ENCODE measurements around the gene ATG14. TPM values are rescaled to one million over a fixed set of nuclear protein-coding genes. Genes with fewer than 3 reads are reported as not detected.
A peak's percentile ranks its signal among the peaks of the same experiment; 100 is the strongest.

Gene ATG14
- total RNA-seq, 2 donors from 2014 or later: 5.4 to 7.2 TPM

DNA sequence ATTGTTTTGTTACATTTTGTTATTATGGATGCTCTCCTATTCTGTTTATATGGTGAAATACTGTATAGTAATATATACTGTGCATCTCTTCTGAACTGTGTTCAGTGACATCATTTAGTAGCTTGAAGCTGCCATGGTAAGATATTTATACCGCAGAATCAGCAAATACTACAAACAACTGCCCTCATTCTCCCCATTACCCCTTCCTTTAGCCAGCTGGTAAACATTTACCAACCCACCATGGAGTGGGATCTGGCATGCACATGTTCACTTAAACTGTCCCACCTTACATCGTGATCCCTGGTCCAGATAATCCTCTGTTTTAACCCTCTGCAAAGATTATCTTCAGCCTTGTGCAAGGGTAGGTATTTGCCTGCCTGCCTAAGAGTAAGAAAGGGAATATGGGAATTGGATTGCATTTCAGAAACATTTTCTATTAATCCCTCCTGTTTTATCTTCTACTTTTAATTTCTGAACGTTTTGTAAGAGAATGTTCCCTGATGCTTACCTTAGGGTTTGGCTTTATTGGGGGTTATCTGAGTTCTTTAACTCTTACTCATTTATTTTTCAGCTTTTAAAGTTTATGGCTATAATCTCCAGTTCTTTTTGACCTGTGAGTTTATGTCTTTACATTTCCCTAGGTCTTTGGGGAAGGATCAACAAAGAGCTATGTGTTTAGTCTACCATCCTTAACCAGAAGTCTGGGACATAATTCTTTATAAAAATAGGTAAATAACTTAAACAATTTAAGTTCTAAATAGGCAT is 93.9 kb downstream of the ATG14 start:
- Histone ChIP-seq H3K36me3 (no peaks in the 10 kb centered on the region), H3K27ac (peak overlapping the region; percentile 75), H3K4me1 (peaks cover 4% of the 10 kb centered on the region), H3K9ac (ENCODE audit: low read depth in 2 of 2, low read length in 2 of 2) (peak overlapping the region in 1 of 2 donors; percentile 70), H3K9me3 (no peaks in the 10 kb centered on the region), H3K4me3 (no peak overlapping the region), H3K27me3 (no peaks in the 10 kb centered on the region)
- intact Hi-C loops (cut with DNase I): no loop called here
- DNase-seq: no peak
- TF ChIP-seq, protein P1, sequence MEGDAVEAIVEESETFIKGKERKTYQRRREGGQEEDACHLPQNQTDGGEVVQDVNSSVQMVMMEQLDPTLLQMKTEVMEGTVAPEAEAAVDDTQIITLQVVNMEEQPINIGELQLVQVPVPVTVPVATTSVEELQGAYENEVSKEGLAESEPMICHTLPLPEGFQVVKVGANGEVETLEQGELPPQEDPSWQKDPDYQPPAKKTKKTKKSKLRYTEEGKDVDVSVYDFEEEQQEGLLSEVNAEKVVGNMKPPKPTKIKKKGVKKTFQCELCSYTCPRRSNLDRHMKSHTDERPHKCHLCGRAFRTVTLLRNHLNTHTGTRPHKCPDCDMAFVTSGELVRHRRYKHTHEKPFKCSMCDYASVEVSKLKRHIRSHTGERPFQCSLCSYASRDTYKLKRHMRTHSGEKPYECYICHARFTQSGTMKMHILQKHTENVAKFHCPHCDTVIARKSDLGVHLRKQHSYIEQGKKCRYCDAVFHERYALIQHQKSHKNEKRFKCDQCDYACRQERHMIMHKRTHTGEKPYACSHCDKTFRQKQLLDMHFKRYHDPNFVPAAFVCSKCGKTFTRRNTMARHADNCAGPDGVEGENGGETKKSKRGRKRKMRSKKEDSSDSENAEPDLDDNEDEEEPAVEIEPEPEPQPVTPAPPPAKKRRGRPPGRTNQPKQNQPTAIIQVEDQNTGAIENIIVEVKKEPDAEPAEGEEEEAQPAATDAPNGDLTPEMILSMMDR (IDR thresholded peaks at IDR 0.05): no peak

DNA sequence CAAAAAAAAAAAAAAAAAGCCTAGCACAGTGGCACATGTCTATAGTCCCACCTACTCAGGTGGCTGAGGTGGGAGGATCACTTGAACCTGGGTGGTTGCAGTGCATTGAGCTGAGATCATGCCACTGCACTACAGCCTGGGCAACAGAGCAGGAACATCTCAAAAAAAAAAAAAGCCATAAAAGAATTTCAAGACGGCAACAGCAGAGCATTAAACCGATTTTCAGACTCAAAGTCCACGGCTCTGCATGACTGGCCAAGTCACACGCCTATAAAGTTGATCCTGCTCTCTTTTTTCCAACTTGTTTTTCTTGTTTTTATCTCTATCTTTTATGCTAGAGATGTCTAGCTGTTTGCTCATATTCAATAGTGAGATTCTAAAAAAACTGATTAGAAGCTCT is 95.1 kb downstream of the ATG14 start:
- TF ChIP-seq, protein P1 (IDR thresholded peaks at IDR 0.05): no peak
- peak; percentile 74 for DNase-seq
- H3K27ac ChIP-seq: peak overlapping the region; percentile 75
- H3K27me3 ChIP-seq: no peaks in the 10 kb centered on the region
- no peaks in the 10 kb centered on the region for H3K9me3 ChIP-seq
- H3K36me3 ChIP-seq: no peaks in the 10 kb centered on the region
- intact Hi-C loops (cut with DNase I): no loop called here
- peaks cover 4% of the 10 kb centered on the region for H3K4me1 ChIP-seq
- H3K4me3 ChIP-seq: no peak overlapping the region
- peak overlapping the region in 1 of 2 donors; percentile 48 for H3K9ac ChIP-seq (ENCODE audit: low read depth in 2 of 2, low read length in 2 of 2)

Other genes starting within 250 kb of the ATG14 start
- gene DLGAP5, start 220.2 kb downstream of the ATG14 start, total RNA-seq: 10 to 100 TPM; 10.5 to 35.9 TPM
- 10 to 100 TPM; 39.8 to 70.9 TPM for gene FBXO34, start 140.4 kb downstream of the ATG14 start, total RNA-seq
- gene TBPL2, start 28.8 kb upstream of the ATG14 start, total RNA-seq: under 1 TPM in 1 of 2 donors, not detected in 1; 0.12 TPM
- 100 to 1,000 TPM; 149 to 264 TPM for gene KTN1, start 168.4 kb upstream of the ATG14 start, total RNA-seq

Measured in colonic mucosa (tissue), 4 donors.